Measurements from ENCODE around the gene SSTR4.

DNA sequence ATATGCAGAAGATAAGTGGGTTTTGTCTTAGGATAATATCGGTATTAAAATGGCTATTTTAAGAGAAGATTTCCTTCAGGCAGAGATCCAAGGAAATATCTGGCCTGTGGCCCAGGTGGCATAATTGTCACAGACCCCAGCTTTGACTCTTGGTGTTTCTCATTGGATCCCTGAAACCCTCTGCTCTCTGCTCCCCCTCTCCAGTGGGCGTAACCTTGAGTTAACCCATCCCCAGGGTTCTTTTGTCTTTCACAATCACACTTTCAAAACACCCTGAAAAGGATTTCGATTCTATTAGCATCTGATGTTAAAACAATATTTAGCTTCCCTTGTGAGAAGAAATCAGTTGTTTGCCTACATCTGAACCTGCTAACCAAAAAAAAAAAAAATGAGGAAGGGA, 7.2 kb downstream of the SSTR4 start:
- TF ChIP-seq ETV6 (CRISPR knock-in tag; IDR thresholded peaks at IDR 0.05) (no peak), CREB1 (CRISPR knock-in tag; IDR thresholded peaks at IDR 0.05) (no peak), ZBTB21 (CRISPR knock-in tag; IDR thresholded peaks at IDR 0.05; ENCODE audit: borderline replicate concordance) (no peak), ZNF232 (CRISPR knock-in tag; IDR thresholded peaks at IDR 0.05) (no peak), FOXP1 (CRISPR knock-in tag; IDR thresholded peaks at IDR 0.05; ENCODE audit: borderline replicate concordance) (no peak)
- TF ChIP-seq, protein P1, sequence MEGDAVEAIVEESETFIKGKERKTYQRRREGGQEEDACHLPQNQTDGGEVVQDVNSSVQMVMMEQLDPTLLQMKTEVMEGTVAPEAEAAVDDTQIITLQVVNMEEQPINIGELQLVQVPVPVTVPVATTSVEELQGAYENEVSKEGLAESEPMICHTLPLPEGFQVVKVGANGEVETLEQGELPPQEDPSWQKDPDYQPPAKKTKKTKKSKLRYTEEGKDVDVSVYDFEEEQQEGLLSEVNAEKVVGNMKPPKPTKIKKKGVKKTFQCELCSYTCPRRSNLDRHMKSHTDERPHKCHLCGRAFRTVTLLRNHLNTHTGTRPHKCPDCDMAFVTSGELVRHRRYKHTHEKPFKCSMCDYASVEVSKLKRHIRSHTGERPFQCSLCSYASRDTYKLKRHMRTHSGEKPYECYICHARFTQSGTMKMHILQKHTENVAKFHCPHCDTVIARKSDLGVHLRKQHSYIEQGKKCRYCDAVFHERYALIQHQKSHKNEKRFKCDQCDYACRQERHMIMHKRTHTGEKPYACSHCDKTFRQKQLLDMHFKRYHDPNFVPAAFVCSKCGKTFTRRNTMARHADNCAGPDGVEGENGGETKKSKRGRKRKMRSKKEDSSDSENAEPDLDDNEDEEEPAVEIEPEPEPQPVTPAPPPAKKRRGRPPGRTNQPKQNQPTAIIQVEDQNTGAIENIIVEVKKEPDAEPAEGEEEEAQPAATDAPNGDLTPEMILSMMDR (IDR thresholded peaks at IDR 0.05) = no peak
- TF ChIP-seq, protein P2, sequence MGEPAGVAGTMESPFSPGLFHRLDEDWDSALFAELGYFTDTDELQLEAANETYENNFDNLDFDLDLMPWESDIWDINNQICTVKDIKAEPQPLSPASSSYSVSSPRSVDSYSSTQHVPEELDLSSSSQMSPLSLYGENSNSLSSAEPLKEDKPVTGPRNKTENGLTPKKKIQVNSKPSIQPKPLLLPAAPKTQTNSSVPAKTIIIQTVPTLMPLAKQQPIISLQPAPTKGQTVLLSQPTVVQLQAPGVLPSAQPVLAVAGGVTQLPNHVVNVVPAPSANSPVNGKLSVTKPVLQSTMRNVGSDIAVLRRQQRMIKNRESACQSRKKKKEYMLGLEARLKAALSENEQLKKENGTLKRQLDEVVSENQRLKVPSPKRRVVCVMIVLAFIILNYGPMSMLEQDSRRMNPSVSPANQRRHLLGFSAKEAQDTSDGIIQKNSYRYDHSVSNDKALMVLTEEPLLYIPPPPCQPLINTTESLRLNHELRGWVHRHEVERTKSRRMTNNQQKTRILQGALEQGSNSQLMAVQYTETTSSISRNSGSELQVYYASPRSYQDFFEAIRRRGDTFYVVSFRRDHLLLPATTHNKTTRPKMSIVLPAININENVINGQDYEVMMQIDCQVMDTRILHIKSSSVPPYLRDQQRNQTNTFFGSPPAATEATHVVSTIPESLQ (CRISPR knock-in tag; IDR thresholded peaks at IDR 0.05) = no peak
- TF ChIP-seq, protein P3, sequence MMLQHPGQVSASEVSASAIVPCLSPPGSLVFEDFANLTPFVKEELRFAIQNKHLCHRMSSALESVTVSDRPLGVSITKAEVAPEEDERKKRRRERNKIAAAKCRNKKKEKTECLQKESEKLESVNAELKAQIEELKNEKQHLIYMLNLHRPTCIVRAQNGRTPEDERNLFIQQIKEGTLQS (CRISPR knock-in tag; conservative IDR thresholded peaks at IDR 0.05) = no peak
- TF ChIP-seq, protein P4, sequence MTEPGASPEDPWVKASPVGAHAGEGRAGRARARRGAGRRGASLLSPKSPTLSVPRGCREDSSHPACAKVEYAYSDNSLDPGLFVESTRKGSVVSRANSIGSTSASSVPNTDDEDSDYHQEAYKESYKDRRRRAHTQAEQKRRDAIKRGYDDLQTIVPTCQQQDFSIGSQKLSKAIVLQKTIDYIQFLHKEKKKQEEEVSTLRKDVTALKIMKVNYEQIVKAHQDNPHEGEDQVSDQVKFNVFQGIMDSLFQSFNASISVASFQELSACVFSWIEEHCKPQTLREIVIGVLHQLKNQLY (CRISPR knock-in tag; IDR thresholded peaks at IDR 0.05) = no peak
- TF ChIP-seq, protein P5, sequence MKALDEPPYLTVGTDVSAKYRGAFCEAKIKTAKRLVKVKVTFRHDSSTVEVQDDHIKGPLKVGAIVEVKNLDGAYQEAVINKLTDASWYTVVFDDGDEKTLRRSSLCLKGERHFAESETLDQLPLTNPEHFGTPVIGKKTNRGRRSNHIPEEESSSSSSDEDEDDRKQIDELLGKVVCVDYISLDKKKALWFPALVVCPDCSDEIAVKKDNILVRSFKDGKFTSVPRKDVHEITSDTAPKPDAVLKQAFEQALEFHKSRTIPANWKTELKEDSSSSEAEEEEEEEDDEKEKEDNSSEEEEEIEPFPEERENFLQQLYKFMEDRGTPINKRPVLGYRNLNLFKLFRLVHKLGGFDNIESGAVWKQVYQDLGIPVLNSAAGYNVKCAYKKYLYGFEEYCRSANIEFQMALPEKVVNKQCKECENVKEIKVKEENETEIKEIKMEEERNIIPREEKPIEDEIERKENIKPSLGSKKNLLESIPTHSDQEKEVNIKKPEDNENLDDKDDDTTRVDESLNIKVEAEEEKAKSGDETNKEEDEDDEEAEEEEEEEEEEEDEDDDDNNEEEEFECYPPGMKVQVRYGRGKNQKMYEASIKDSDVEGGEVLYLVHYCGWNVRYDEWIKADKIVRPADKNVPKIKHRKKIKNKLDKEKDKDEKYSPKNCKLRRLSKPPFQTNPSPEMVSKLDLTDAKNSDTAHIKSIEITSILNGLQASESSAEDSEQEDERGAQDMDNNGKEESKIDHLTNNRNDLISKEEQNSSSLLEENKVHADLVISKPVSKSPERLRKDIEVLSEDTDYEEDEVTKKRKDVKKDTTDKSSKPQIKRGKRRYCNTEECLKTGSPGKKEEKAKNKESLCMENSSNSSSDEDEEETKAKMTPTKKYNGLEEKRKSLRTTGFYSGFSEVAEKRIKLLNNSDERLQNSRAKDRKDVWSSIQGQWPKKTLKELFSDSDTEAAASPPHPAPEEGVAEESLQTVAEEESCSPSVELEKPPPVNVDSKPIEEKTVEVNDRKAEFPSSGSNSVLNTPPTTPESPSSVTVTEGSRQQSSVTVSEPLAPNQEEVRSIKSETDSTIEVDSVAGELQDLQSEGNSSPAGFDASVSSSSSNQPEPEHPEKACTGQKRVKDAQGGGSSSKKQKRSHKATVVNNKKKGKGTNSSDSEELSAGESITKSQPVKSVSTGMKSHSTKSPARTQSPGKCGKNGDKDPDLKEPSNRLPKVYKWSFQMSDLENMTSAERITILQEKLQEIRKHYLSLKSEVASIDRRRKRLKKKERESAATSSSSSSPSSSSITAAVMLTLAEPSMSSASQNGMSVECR (CRISPR knock-in tag; IDR thresholded peaks at IDR 0.05; ENCODE audit: borderline replicate concordance) = no peak

Measured in WTC11 (cell line).